ENCODE data around the gene PDE10A. TPM values are rescaled to one million over a fixed set of nuclear protein-coding genes. Genes with fewer than 3 reads are reported as not detected.

Gene PDE10A
- total RNA-seq, 1 experiment from 2014 or later: 0.31 TPM

DNA sequence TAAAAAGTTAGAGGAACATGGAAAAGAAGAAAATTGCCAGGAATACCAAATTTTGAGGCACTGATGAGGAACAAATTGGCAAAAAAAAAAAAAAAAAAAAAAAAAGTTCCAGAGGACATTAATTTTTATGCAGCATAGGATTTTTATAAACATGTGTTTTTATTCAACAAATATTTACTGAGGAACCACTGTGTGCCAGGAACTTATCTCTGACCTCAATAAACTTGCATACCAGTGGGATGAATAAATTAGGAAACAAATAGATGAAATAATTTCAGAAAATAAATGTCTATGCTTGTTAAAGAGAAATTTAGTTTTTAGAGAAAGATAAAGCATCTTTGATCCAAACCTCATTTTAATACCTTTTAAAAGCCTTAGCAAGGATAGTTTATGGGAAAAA lies 175.1 kb downstream of the PDE10A start:
- Histone ChIP-seq H2BK20ac (ENCODE audit: low read depth, low read length, poor library complexity, severe bottlenecking) (no peak overlapping the region), H2BK5ac (ENCODE audit: insufficient read length, low read length) (no peak overlapping the region), H3K4me2 (ENCODE audit: insufficient read depth, insufficient read length, low read length) (no peak overlapping the region), H2BK120ac (ENCODE audit: low read depth, low read length, poor library complexity, severe bottlenecking) (no peak overlapping the region), H3K4ac (ENCODE audit: low read depth, low read length) (no peak overlapping the region), H3K23ac (ENCODE audit: insufficient read length, low read depth, low read length) (no peak overlapping the region), H3K79me1 (ENCODE audit: insufficient read depth, low read depth, low read length, poor library complexity, severe bottlenecking) (no peaks in the 10 kb centered on the region), H3K18ac (ENCODE audit: insufficient read length, low read depth, low read length) (no peak overlapping the region), H2BK12ac (ENCODE audit: insufficient read length, low read depth, low read length) (no peak overlapping the region), H2BK15ac (ENCODE audit: low read depth, low read length) (no peak overlapping the region), H2AFZ (ENCODE audit: low read length) (no peak overlapping the region), H3K4me1 (ENCODE audit: insufficient read depth, low read length) (no peaks in the 10 kb centered on the region), H2AK5ac (ENCODE audit: insufficient read length, low read length) (no peak overlapping the region), H3K27ac (ENCODE audit: insufficient read length, low read depth, low read length) (no peak overlapping the region), H4K5ac (ENCODE audit: insufficient read length, low read depth, low read length) (no peak overlapping the region), H4K20me1 (ENCODE audit: control insufficient read depth, insufficient read depth, insufficient read length) (no peaks in the 10 kb centered on the region), H3K79me2 (ENCODE audit: insufficient read depth, low read length) (no peaks in the 10 kb centered on the region), H3K9ac (ENCODE audit: extremely low read depth, insufficient read length, low read length) (no peak overlapping the region), H3K9me3 (ENCODE audit: control insufficient read depth, low read depth, low read length) (no peaks in the 10 kb centered on the region), H3T11ph (ENCODE audit: low read length) (no peak overlapping the region), H3K27me3 (ENCODE audit: insufficient read depth, low read length) (no peaks in the 10 kb centered on the region), H3K56ac (ENCODE audit: insufficient read length, low read depth, low read length) (no peak overlapping the region), H3K14ac (ENCODE audit: insufficient read depth, low read length) (no peak overlapping the region), H4K91ac (ENCODE audit: insufficient read length, low read depth, low read length) (no peak overlapping the region), H4K8ac (replicated peaks; ENCODE audit: insufficient read length, low read depth, low read length) (no peak overlapping the region), H3K23me2 (ENCODE audit: insufficient read length, low read depth, low read length, poor library complexity, severe bottlenecking) (no peaks in the 10 kb centered on the region)
- peaks cover 2 to 9% of the 10 kb centered on the region in 2 experiments; a peak in 4 of 5 replicates for H3K9me3 Mint-ChIP-seq
- H3K36me3 Mint-ChIP-seq (ENCODE audit: insufficient read depth in 1 of 3, low read depth in 3 of 3): no peaks in the 10 kb centered on the region
- H3K4me3 Mint-ChIP-seq: no peak overlapping the region
- no peak overlapping the region for H3K27ac Mint-ChIP-seq
- H3K27me3 Mint-ChIP-seq (ENCODE audit: low read depth): peaks cover 2% of the 10 kb centered on the region
- DNase-seq: no peak
- H3K4me1 Mint-ChIP-seq: peaks cover 12 to 15% of the 10 kb centered on the region in 2 experiments
- TF ChIP-seq CTCF (conservative IDR thresholded peaks at IDR 0.05): no peak

Measured in H9 (cell line).